Thoracic aorta (tissue), 2 donors: ENCODE measurements around the gene SMPD3. TPM values are rescaled to one million over a fixed set of nuclear protein-coding genes. Genes with fewer than 3 reads are reported as not detected.

Experiments
- ATAC-seq: fragments of 150-250 bp; one replicate; pipeline ENCODE4 v1.8.0; 2017; ENCODE audit warnings: low read depth; ENCODE audit not compliant: insufficient number of reproducible peaks, low FRiP score
- DNase-seq: peaks from one replicate; pipeline ENCODE4 v3.0.0-alpha.2; 2020; ENCODE audit warnings: low spot score
- H3K27ac ChIP-seq, 2 donors: fragments of 200-600 bp; sonication (generic); 1 replicate in 1 of 2; 2 replicates in 1 of 2; pipeline ENCODE4 v1.5.1; 2016; ENCODE audit warnings: mild to moderate bottlenecking in 2 of 2, moderate library complexity in 2 of 2
- H3K27me3 ChIP-seq: fragments of 200-600 bp; sonication (generic); replicated peaks from 2 replicates; pipeline ENCODE4 v1.6.0; 2016; ENCODE audit warnings: mild to moderate bottlenecking; ENCODE audit not compliant: insufficient read depth
- H3K36me3 ChIP-seq: fragments of 200-600 bp; sonication (generic); one replicate; pipeline ENCODE4 v1.5.1; 2016
- H3K4me1 ChIP-seq, 2 donors: fragments of 200-600 bp; sonication (generic); 1 replicate in 1 of 2; 2 replicates in 1 of 2; pipeline versions ENCODE4 v1.5.1 to v1.6.0; 2016; ENCODE audit warnings: low read depth in 2 of 2, mild to moderate bottlenecking in 1 of 2; ENCODE audit not compliant: control insufficient read depth in 1 of 2
- H3K4me3 ChIP-seq: fragments of 200-600 bp; sonication (generic); 2 replicates; pipeline ENCODE4 v1.5.1; 2016; ENCODE audit warnings: mild to moderate bottlenecking
- H3K9me3 ChIP-seq: fragments of 200-600 bp; sonication (generic); 2 replicates; pipeline ENCODE4 v1.5.1; 2016
- total RNA-seq, 2 donors: library from RNA; depleted of rRNA; stranded (reverse); fragments of >200 nt; gene quantifications; one replicate each; pipeline versions ENCODE4 v1.1.0 to v1.2.3, GENCODE V29; 2016
- TF ChIP-seq, protein P1 (sequence below): fragments of 200-600 bp; sonication (generic); IDR thresholded peaks from one replicate; pipeline ENCODE4 v1.5.1; 2019; ENCODE audit warnings: antibody characterized with exemption

SMPD3 gene
- total RNA-seq, 2 donors from 2014 or later, result 0.41 to 6.5 TPM

DNA sequence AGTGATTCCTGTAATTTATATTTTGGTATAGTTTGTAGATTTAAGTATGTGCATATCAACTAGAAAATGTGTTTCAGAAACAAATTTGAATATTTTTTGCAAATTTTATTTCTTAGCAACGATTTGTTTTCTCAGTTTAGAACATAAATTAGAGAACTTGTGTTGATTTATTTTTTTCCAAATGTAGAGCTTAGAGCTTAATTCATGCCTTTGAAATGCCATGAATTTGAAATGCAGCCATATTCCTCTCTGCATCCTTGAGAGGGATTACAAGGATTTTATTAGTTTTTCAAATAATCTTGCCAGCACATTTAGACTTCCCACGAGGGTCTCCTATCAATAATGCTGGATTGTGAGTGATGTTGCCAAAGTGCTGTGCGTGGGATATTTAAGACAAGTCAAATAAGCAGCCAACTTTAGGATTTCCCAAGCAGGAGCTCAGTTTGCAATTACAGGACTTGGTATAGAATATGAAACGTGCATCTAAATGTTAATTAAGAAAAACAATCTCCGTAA, 6.7 kb upstream of the SMPD3 start:
- DNase-seq, result no peak
- Histone ChIP-seq H3K27ac (no peak overlapping the region), H3K9me3 (no peaks in the 10 kb centered on the region), H3K4me1 (no peaks in the 10 kb centered on the region), H3K36me3 (no peaks in the 10 kb centered on the region), H3K27me3 (no peaks in the 10 kb centered on the region), H3K4me3 (no peak overlapping the region)
- TF ChIP-seq, protein P1, sequence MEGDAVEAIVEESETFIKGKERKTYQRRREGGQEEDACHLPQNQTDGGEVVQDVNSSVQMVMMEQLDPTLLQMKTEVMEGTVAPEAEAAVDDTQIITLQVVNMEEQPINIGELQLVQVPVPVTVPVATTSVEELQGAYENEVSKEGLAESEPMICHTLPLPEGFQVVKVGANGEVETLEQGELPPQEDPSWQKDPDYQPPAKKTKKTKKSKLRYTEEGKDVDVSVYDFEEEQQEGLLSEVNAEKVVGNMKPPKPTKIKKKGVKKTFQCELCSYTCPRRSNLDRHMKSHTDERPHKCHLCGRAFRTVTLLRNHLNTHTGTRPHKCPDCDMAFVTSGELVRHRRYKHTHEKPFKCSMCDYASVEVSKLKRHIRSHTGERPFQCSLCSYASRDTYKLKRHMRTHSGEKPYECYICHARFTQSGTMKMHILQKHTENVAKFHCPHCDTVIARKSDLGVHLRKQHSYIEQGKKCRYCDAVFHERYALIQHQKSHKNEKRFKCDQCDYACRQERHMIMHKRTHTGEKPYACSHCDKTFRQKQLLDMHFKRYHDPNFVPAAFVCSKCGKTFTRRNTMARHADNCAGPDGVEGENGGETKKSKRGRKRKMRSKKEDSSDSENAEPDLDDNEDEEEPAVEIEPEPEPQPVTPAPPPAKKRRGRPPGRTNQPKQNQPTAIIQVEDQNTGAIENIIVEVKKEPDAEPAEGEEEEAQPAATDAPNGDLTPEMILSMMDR, result no peak
- ATAC-seq, result no peak

DNA sequence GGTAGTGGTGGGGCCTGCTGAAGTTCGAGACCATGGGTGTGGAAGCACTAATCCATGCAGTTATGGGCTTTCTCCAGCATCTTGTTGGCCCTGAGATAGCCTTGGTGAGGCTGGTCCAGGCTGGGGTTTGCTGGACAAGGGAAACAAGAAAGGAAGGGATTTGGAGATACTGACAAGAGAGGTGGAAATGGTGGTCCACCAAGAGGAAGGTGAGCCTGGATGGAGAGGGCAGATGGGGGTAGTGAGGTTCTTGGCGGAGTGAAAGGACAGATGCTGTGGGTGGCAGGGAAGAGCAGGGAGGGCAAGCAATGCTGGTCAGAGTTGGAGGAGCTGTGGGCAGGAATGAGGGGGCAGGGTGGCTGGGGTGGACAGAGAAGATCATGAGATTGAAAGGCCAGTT, 5.5 kb upstream of the SMPD3 start:
- Histone ChIP-seq H3K36me3 (no peaks in the 10 kb centered on the region), H3K27ac (no peak overlapping the region), H3K27me3 (no peaks in the 10 kb centered on the region), H3K4me3 (no peak overlapping the region), H3K4me1 (peaks cover 0 to under 1% of the 10 kb centered on the region in 2 donors), H3K9me3 (no peaks in the 10 kb centered on the region)
- DNase-seq (no peak), ATAC-seq (no peak)
- TF ChIP-seq, protein P1, result no peak

DNA sequence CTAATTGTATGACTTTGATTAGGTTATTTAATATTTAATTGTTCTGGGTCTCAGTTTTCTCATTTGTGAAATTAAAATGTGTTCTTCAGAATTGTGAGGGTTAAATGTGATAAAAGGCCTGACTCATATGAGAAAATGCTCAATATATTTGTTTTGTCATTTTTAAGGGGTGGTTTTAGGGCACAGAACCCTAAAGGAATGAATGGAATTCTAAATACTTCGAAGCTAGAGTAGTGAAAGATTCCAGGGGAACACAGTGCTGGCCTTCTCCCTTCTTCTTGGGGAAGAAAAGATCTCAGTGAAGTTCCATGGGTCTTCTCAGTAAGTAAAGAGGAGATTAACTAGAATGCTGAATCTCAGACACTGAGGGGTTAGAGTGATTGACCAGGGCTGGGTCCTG, 3.9 kb upstream of the SMPD3 start:
- TF ChIP-seq, protein P1, result no peak
- ATAC-seq (no peak), DNase-seq (no peak)
- H3K9me3 ChIP-seq, result no peaks in the 10 kb centered on the region
- no peak overlapping the region for H3K4me3 ChIP-seq
- no peaks in the 10 kb centered on the region for H3K27me3 ChIP-seq
- H3K4me1 ChIP-seq, result peaks cover 9 to 14% of the 10 kb centered on the region in 2 donors
- no peak overlapping the region for H3K27ac ChIP-seq
- H3K36me3 ChIP-seq, result no peaks in the 10 kb centered on the region

DNA sequence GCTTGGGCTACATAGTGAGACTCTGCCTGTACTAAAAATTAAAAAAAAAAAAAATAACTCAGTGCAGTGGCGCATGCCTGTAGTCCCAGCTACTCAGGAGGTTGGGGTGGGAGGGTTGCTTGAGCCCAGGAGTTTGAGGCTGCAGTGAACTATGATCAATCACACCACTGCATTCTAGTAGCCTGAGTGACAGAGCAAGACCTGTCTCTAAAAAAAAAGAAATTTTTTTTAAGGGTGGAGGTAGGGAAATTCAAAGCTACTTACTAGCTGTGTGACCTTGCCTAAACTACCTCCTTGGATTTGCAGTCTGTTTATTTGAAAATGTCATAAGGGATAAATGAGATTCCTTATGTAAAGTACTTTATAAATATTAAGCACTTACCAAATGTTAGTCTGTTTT, 3.4 kb upstream of the SMPD3 start:
- Histone ChIP-seq H3K27ac (no peak overlapping the region), H3K36me3 (no peaks in the 10 kb centered on the region), H3K9me3 (no peaks in the 10 kb centered on the region), H3K27me3 (no peaks in the 10 kb centered on the region), H3K4me3 (no peak overlapping the region), H3K4me1 (peaks cover 9 to 19% of the 10 kb centered on the region in 2 donors)
- no peak for DNase-seq
- TF ChIP-seq, protein P1, result no peak
- no peak for ATAC-seq

DNA sequence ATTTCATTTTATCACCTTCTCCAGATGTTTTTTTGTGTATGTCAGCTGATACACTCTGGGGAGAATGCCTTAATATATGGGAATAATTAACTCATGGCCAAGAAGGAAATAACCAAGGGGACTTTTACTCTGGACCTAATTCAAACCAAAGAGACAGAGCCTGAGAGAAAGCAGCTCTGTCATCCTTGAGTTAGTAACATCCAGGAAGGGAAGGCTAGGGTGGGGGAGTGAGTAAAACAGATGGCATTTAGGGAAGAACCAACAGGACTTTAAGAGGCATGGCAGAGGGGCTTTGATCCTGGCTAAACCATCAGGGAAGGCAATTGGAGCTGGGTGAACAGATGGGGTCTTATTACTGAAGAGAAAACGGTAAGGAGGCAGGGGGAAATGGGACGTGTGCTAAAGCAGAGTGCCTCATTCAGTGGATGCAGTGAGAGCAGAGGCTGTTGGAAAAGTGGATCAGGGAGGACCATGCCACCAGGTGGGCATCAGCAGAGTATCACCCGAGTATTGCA, 2.5 kb upstream of the SMPD3 start:
- TF ChIP-seq, protein P1, result no peak
- H3K4me3 ChIP-seq, result no peak overlapping the region
- H3K9me3 ChIP-seq, result no peaks in the 10 kb centered on the region
- H3K27ac ChIP-seq, result no peak overlapping the region
- H3K27me3 ChIP-seq, result no peaks in the 10 kb centered on the region
- peaks cover 9 to 21% of the 10 kb centered on the region in 2 donors for H3K4me1 ChIP-seq
- DNase-seq (no peak), ATAC-seq (no peak)
- H3K36me3 ChIP-seq, result no peaks in the 10 kb centered on the region
